Smooth muscle cell (in vitro differentiated cells): ENCODE data around the gene ZNF524. TPM values are rescaled to one million over a fixed set of nuclear protein-coding genes. Genes with fewer than 3 reads are reported as not detected.
A peak's percentile ranks its signal among the peaks of the same experiment; 100 is the strongest.

ENCODE experiments used
- DNase-seq: peaks from one replicate; lab custom pipeline; 2025; ENCODE audit not compliant: unreplicated experiment; lab: John Stamatoyannopoulos, UW
- H2AFZ ChIP-seq: fragments of 200-600 bp; sonication (generic); 2 replicates; pipeline ENCODE4 v1.6.0; 2016; ENCODE audit warnings: antibody characterized with exemption, low read depth, mild to moderate bottlenecking
- H3F3A ChIP-seq: fragments of 200-600 bp; sonication (generic); 2 replicates; pipeline ENCODE4 v1.6.0; 2017; ENCODE audit warnings: antibody characterized with exemption, low read depth
- H3K27ac ChIP-seq: fragments of 200-600 bp; sonication (generic); 2 replicates; pipeline ENCODE4 v1.5.1; 2016; ENCODE audit warnings: low read depth, mild to moderate bottlenecking
- H3K27me3 ChIP-seq: fragments of 200-600 bp; sonication (generic); 2 replicates; pipeline ENCODE4 v1.6.1; 2016; ENCODE audit warnings: low read depth, mild to moderate bottlenecking
- H3K36me3 ChIP-seq: fragments of 200-600 bp; sonication (generic); 2 replicates; pipeline ENCODE4 v1.5.1; 2016; ENCODE audit warnings: low read depth
- H3K4me1 ChIP-seq: fragments of 200-600 bp; sonication (generic); 2 replicates; pipeline ENCODE4 v1.5.1; 2016; ENCODE audit warnings: low read depth
- H3K4me2 ChIP-seq: fragments of 200-600 bp; sonication (generic); 2 replicates; pipeline ENCODE4 v1.6.0; 2016; ENCODE audit warnings: mild to moderate bottlenecking
- H3K4me3 ChIP-seq: fragments of 200-600 bp; sonication (generic); 2 replicates; pipeline ENCODE4 v1.5.1; 2016; ENCODE audit warnings: mild to moderate bottlenecking
- H3K79me2 ChIP-seq: fragments of 200-600 bp; sonication (generic); 2 replicates; pipeline ENCODE4 v1.6.0; 2016; ENCODE audit warnings: low read depth, mild to moderate bottlenecking
- H3K9ac ChIP-seq: fragments of 200-600 bp; sonication (generic); 2 replicates; pipeline ENCODE4 v1.6.0; 2016; ENCODE audit warnings: low read depth
- H3K9me3 ChIP-seq: fragments of 200-600 bp; sonication (generic); replicated peaks from 2 replicates; pipeline ENCODE4 v1.5.1; 2016; ENCODE audit warnings: low read depth
- H4K20me1 ChIP-seq: fragments of 200-600 bp; sonication (generic); 2 replicates; pipeline ENCODE4 v1.6.0; 2016; ENCODE audit warnings: low read depth
- whole genome bisulfite sequencing: methylation state at CpG from one replicate; pipeline ENCODE4 v1.1.7; 2016; ENCODE audit warnings: low lambda C conversion rate; 5-methylcytosine and 5-hydroxymethylcytosine counted together
- polyA plus RNA-seq: library from polyadenylated mRNA; unstranded; fragments of >200 nt; fragmentation: Nextera tagmentation; extraction: Ambion mirVana; gene quantifications from 2 replicates; pipeline ENCODE4 v1.2.1, GENCODE V29; 2016
- total RNA-seq: library from RNA; depleted of rRNA; stranded (reverse); fragments of >200 nt; gene quantifications from 2 replicates; pipeline ENCODE4 v1.2.3, GENCODE V29; 2014
- TF ChIP-seq, protein P1 (sequence below): fragments of 200-600 bp; sonication (generic); IDR thresholded peaks from 2 replicates; pipeline ENCODE4 v1.5.1; 2017; ENCODE audit warnings: borderline replicate concordance, mild to moderate bottlenecking, antibody characterized with exemption; ENCODE audit not compliant: insufficient read depth, poor library complexity, severe bottlenecking

ZNF524 gene, protein sequence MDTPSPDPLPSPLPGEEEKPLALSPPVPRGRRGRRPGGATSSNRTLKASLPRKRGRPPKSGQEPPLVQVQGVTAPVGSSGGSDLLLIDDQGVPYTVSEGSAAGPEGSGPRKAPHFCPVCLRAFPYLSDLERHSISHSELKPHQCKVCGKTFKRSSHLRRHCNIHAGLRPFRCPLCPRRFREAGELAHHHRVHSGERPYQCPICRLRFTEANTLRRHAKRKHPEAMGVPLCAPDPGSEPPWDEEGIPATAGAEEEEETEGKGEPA
- 16.3 and 20.1 TPM in 2 replicates for total RNA-seq
- 13.3 and 19.4 TPM in 2 replicates for polyA plus RNA-seq

DNA sequence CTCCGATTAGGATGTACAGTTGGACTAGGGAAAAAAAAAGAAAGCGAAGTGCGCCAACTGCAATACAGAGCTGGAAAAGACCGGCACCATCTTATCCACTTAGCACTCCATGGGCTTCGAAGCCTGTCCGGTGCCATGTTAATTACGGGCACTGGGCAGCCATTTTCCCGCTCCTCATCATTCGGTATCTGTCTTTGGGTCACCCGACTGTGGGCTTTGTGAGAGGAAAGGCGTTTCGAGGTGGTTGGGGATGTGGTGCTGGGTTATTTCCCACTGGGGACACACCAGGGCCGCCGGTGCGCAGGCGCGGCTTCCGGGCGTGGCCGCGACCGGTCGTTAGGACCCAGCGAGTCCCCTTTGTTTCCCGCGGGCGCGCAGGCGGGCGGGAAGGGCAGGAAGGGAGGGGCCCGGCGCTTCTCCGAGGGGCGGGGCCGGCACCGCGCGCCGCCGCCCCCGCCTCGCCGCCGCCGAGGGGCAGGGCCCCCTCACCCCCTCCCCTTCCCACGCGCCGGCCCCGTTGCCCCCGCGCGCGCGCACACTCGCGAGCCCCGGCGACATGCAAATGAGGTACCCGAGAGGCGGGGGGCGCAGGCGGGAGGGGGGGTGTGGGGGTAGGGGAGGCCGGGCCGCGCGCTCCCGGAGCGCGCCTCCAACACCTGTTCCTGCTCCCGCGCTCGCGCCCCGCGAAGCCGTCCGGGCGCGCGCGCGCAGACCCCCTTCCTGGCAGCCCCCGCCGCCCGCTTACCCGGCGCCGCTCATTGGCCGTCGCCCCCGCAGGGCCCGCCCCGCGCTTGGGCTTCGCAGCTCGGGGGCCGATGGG is at the start of gene ZNF524:
Gene ZNF524, plus strand, starts transcription at position 447 of the 820 bp plus-strand sequence. CDS start 1,825 bp downstream, outside the sequence.
- peaks cover 8% of the 10 kb centered on the region for H3K4me1 ChIP-seq
- peak within 1 kb of the TSS; percentile 78 for H3K4me2 ChIP-seq
- under 1% methylated on average over 29 of the region's 97 CpGs for WGBS
- peak within 1 kb of the TSS; percentile 96 for H3K27ac ChIP-seq
- peak within 1 kb of the TSS; percentile 67 for H2AFZ ChIP-seq
- peak within 1 kb of the TSS; percentile 94 for H3K4me3 ChIP-seq
- peak; percentile 92 for DNase-seq
- H3K9me3 ChIP-seq: no peaks in the 10 kb centered on the region
- TF ChIP-seq, protein P1, sequence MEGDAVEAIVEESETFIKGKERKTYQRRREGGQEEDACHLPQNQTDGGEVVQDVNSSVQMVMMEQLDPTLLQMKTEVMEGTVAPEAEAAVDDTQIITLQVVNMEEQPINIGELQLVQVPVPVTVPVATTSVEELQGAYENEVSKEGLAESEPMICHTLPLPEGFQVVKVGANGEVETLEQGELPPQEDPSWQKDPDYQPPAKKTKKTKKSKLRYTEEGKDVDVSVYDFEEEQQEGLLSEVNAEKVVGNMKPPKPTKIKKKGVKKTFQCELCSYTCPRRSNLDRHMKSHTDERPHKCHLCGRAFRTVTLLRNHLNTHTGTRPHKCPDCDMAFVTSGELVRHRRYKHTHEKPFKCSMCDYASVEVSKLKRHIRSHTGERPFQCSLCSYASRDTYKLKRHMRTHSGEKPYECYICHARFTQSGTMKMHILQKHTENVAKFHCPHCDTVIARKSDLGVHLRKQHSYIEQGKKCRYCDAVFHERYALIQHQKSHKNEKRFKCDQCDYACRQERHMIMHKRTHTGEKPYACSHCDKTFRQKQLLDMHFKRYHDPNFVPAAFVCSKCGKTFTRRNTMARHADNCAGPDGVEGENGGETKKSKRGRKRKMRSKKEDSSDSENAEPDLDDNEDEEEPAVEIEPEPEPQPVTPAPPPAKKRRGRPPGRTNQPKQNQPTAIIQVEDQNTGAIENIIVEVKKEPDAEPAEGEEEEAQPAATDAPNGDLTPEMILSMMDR: no peak
- peaks cover 16% of the 10 kb centered on the region for H3F3A ChIP-seq
- H4K20me1 ChIP-seq: no peaks in the 10 kb centered on the region
- H3K9ac ChIP-seq: peak within 1 kb of the TSS; percentile 96
- H3K36me3 ChIP-seq: no peaks in the 10 kb centered on the region
- no peaks in the 10 kb centered on the region for H3K79me2 ChIP-seq
- no peaks in the 10 kb centered on the region for H3K27me3 ChIP-seq

DNA sequence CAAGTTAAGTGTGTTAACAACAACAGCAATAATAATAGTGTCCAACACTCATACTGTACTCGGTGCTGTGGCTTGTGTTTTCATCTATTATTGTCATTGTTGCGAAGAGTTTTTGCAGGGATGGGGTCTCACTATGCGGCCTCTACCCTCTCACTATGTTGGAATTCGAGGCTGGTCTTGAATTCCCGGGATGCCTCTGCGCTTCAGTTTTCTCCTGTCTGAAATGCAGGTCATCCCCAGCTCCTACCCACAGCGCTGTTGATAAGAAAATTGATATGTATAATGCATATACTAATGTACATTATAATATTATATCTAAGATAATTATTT is 49.8 kb upstream of the ZNF524 start:
- DNase-seq: no peak
- TF ChIP-seq, protein P1: no peak
- H3K27ac ChIP-seq: no peak overlapping the region
- H2AFZ ChIP-seq: peak overlapping the region; percentile 73
- no peaks in the 10 kb centered on the region for H3K27me3 ChIP-seq
- no peaks in the 10 kb centered on the region for H4K20me1 ChIP-seq
- H3F3A ChIP-seq: peaks cover 4% of the 10 kb centered on the region
- H3K4me2 ChIP-seq: peak overlapping the region; percentile 83
- WGBS: 11% methylated on average over 7 of the region's 7 CpGs
- H3K4me3 ChIP-seq: no peak overlapping the region
- peak overlapping the region; percentile 44 for H3K9ac ChIP-seq
- H3K79me2 ChIP-seq: no peaks in the 10 kb centered on the region
- peaks cover 44% of the 10 kb centered on the region for H3K4me1 ChIP-seq
- no peaks in the 10 kb centered on the region for H3K9me3 ChIP-seq
- H3K36me3 ChIP-seq: no peaks in the 10 kb centered on the region

DNA sequence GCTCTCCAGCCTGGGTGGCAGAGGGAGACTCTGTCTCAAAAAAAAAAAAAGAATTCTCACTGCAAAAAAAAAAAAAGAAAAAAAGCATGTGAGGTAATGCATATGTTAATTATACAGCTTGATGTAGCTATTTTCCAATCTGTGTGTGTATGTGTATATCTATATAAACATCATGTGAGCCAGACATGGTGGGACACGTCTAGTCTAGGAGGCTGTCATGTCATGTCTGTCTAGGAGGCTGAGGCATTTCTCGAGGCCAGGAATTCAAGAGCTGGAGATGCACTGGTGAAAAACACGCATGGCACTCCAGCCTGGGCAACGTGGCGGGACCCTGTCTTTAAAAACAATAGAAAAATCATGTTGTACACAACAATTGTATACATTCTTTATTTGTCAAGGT is 47.9 kb upstream of the ZNF524 start:
- Histone ChIP-seq H3K4me2 (peak overlapping the region; percentile 45), H3K9ac (no peak overlapping the region), H3K27me3 (no peaks in the 10 kb centered on the region), H3K4me1 (peaks cover 42% of the 10 kb centered on the region), H3F3A (peaks cover 4% of the 10 kb centered on the region), H3K36me3 (no peaks in the 10 kb centered on the region), H2AFZ (no peak overlapping the region), H3K9me3 (no peaks in the 10 kb centered on the region), H3K27ac (peak overlapping the region; percentile 60), H4K20me1 (no peaks in the 10 kb centered on the region), H3K4me3 (no peak overlapping the region), H3K79me2 (no peaks in the 10 kb centered on the region)
- DNase-seq: no peak
- TF ChIP-seq, protein P1: no peak
- 79% methylated on average over 5 of the region's 5 CpGs for WGBS
